Measurements from ENCODE around the gene TBC1D19.

The TBC1D19 gene

GRCh38 chr4:26789208-26789607, 205.3 kb downstream of the TBC1D19 start:
- H4K20me1 ChIP-seq (ENCODE audit: control insufficient read depth, insufficient read depth, low read depth, low read length) = no peaks in the 10 kb centered on the region
- H3K79me2 ChIP-seq (ENCODE audit: control insufficient read depth, low read length) = no peaks in the 10 kb centered on the region
- TF ChIP-seq CTCF (IDR thresholded peaks at IDR 0.05; ENCODE audit: low read depth, low read length, poor library complexity, severe bottlenecking) (no peak), EZH2phosphoT487 (IDR thresholded peaks at IDR 0.05; ENCODE audit: borderline replicate concordance, low read length) (no peak)
- no peak overlapping the region for H3K4me2 ChIP-seq (ENCODE audit: low read length)
- H3F3A ChIP-seq (ENCODE audit: control insufficient read depth, insufficient read depth) = 0 out of 2 replicates have a peak, but pooled peaks cover 2% of the 10 kb centered on the region
- H3K9me3 ChIP-seq (ENCODE audit: control insufficient read depth, insufficient read depth, low read length) = no peaks in the 10 kb centered on the region
- H3K9me2 ChIP-seq (replicated peaks; ENCODE audit: control insufficient read depth, low read length) = no peaks in the 10 kb centered on the region
- peaks cover 22% of the 10 kb centered on the region for H3K4me1 ChIP-seq (ENCODE audit: control insufficient read depth, low read length)
- H3K36me3 ChIP-seq (ENCODE audit: control insufficient read depth, low read length) = no peaks in the 10 kb centered on the region
- H3K27me3 ChIP-seq (ENCODE audit: control insufficient read depth, low read length) = no peaks in the 10 kb centered on the region
- H3K27ac ChIP-seq (ENCODE audit: low read depth, low read length) = no peak overlapping the region
- no peak overlapping the region for H3K4me3 ChIP-seq (ENCODE audit: low read length)

GRCh38 chr4:26791346-26791745, 207.5 kb downstream of the TBC1D19 start:
- Histone ChIP-seq H3F3A (ENCODE audit: control insufficient read depth, insufficient read depth) (no peaks in the 10 kb centered on the region), H3K4me2 (ENCODE audit: low read length) (no peak overlapping the region), H3K9me2 (replicated peaks; ENCODE audit: control insufficient read depth, low read length) (no peaks in the 10 kb centered on the region), H4K20me1 (ENCODE audit: control insufficient read depth, insufficient read depth, low read depth, low read length) (no peaks in the 10 kb centered on the region), H3K9me3 (ENCODE audit: control insufficient read depth, insufficient read depth, low read length) (no peaks in the 10 kb centered on the region), H3K36me3 (ENCODE audit: control insufficient read depth, low read length) (no peaks in the 10 kb centered on the region), H3K27me3 (ENCODE audit: control insufficient read depth, low read length) (no peaks in the 10 kb centered on the region), H3K4me1 (ENCODE audit: control insufficient read depth, low read length) (peaks cover 22% of the 10 kb centered on the region), H3K4me3 (ENCODE audit: low read length) (no peak overlapping the region), H3K27ac (ENCODE audit: low read depth, low read length) (no peak overlapping the region), H3K79me2 (ENCODE audit: control insufficient read depth, low read length) (no peaks in the 10 kb centered on the region)
- TF ChIP-seq EZH2phosphoT487 (IDR thresholded peaks at IDR 0.05; ENCODE audit: borderline replicate concordance, low read length) = no peak
- TF ChIP-seq CTCF (IDR thresholded peaks at IDR 0.05; ENCODE audit: low read depth, low read length, poor library complexity, severe bottlenecking) = no peak

GRCh38 chr4:26792639-26793038, 208.8 kb downstream of the TBC1D19 start:
- Histone ChIP-seq H3K27ac (ENCODE audit: low read depth, low read length) (no peak overlapping the region), H3K4me2 (ENCODE audit: low read length) (no peak overlapping the region), H3K9me2 (replicated peaks; ENCODE audit: control insufficient read depth, low read length) (no peaks in the 10 kb centered on the region), H3K9me3 (ENCODE audit: control insufficient read depth, insufficient read depth, low read length) (no peaks in the 10 kb centered on the region), H3F3A (ENCODE audit: control insufficient read depth, insufficient read depth) (no peaks in the 10 kb centered on the region), H4K20me1 (ENCODE audit: control insufficient read depth, insufficient read depth, low read depth, low read length) (no peaks in the 10 kb centered on the region), H3K36me3 (ENCODE audit: control insufficient read depth, low read length) (no peaks in the 10 kb centered on the region), H3K4me3 (ENCODE audit: low read length) (no peak overlapping the region), H3K79me2 (ENCODE audit: control insufficient read depth, low read length) (no peaks in the 10 kb centered on the region), H3K4me1 (ENCODE audit: control insufficient read depth, low read length) (peaks cover 12% of the 10 kb centered on the region), H3K27me3 (ENCODE audit: control insufficient read depth, low read length) (no peaks in the 10 kb centered on the region)
- TF ChIP-seq CTCF (IDR thresholded peaks at IDR 0.05; ENCODE audit: low read depth, low read length, poor library complexity, severe bottlenecking) = no peak
- no peak for TF ChIP-seq EZH2phosphoT487 (IDR thresholded peaks at IDR 0.05; ENCODE audit: borderline replicate concordance, low read length)

All from DOHH2 (cell line).